Articular chondrocyte of knee joint (primary cell): Measurements from ENCODE around the gene PRAMEF7. TPM values are rescaled to one million over a fixed set of nuclear protein-coding genes. Genes with fewer than 3 reads are reported as not detected.

ENCODE experiments used
- small RNA-seq: library from RNA; depleted of rRNA; stranded (forward); fragments of <200 nt; gene quantifications from one replicate; pipeline ENCODE3, GENCODE V24; 2012
- total RNA-seq: library from RNA; depleted of rRNA; stranded (reverse); fragments of >200 nt; gene quantifications from 2 replicates; pipeline ENCODE4 v1.2.3, GENCODE V29; 2012

PRAMEF7 gene
- not detected in 2 replicates for total RNA-seq

GRCh38 chr1:12916310-12916709 lies at the start of gene PRAMEF7:
Gene PRAMEF7, plus strand, starts transcription at chr1:12916610. Its CDS starts 1,083 bp downstream, at chr1:12917693.

DNA sequence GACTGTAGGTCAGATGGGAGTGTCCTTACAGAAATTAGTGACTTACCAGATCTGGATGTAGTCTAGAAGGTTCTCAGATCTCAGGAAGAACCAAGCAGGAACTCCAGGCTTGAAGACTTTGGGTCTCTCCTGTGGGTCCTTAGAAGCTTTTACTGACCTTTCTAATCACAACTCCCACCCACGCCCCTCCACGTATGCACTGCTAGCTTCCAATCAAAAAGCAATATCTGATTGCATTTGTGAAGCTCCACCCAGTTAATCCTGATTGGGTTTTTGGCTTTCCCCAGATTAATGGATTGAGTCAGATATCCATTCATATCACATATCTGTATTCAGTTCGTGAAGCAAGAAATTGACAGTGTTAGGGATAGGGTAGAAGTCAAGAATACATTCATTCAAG lies 30.3 kb upstream of the PRAMEF7 start, which contains the start of gene PRAMEF4:
Gene PRAMEF4, minus strand, starts transcription at position 101 of the 400 bp plus-strand sequence. CDS start 2,807 bp downstream, outside the sequence.

GRCh38 chr1:12898170-12898569 lies 18.2 kb upstream of the PRAMEF7 start, which contains the start of gene PRAMEF10:
Gene PRAMEF10, minus strand, starts transcription at chr1:12898270. Its CDS starts 2,423 bp downstream, at chr1:12895847.

DNA sequence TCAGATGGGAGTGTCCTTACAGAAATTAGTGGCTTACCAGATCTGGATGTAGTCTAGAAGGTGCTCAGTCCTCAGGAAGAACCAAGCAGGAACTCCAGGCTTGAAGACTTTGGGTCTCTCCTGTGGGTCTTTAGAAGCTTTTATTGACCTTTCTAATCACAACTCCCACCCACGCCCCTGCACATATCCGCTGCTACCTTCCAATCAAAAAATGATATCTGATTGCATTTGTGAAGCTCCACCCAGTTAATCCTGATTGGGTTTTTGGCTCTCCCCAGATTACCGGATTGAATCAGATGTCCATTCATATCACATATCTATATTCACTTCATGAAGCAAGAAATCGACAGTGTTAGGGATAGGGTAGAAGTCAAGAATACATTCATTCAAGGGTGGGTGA lies 31.1 kb downstream of the PRAMEF7 start, which contains the start of gene PRAMEF6:
Gene PRAMEF6, minus strand, starts transcription at position 101 of the 400 bp plus-strand sequence. CDS start 5,062 bp downstream, outside the sequence.

Small RNA genes within 50 kb of the gene (small RNA-seq; reads per million reads assigned to genes)
- not detected for gene RNU6-1072P

Other genes starting within 250 kb of the PRAMEF7 start
- gene AADACL3, start 200.5 kb upstream of the PRAMEF7 start, total RNA-seq, result not detected in 2 replicates
- not detected in 2 replicates for gene CFAP107, start 170.4 kb upstream of the PRAMEF7 start, total RNA-seq
- not detected in 2 replicates for gene PRAMEF12, start 142.9 kb upstream of the PRAMEF7 start, total RNA-seq
- gene PRAMEF1, start 125.2 kb upstream of the PRAMEF7 start, total RNA-seq, result not detected in 2 replicates
- gene PRAMEF11, start 85.2 kb upstream of the PRAMEF7 start, total RNA-seq, result not detected in 2 replicates
- gene HNRNPCL1, start 67.9 kb upstream of the PRAMEF7 start, total RNA-seq, result not detected in 2 replicates
- gene PRAMEF2, start 59.5 kb upstream of the PRAMEF7 start, total RNA-seq, result not detected in 2 replicates
- gene PRAMEF4, start 30.4 kb upstream of the PRAMEF7 start, total RNA-seq, result not detected in 2 replicates
- gene PRAMEF10, start 18.3 kb upstream of the PRAMEF7 start, total RNA-seq, result not detected in 2 replicates
- gene PRAMEF6, start 31.0 kb downstream of the PRAMEF7 start, total RNA-seq, result not detected in 2 replicates
- gene PRAMEF27, start 140.0 kb downstream of the PRAMEF7 start, total RNA-seq, result not detected in 2 replicates
- not detected in 2 replicates for gene HNRNPCL3, start 144.2 kb downstream of the PRAMEF7 start, total RNA-seq
- gene PRAMEF25, start 154.2 kb downstream of the PRAMEF7 start, total RNA-seq, result not detected in 2 replicates
- gene HNRNPCL2, start 200.2 kb downstream of the PRAMEF7 start, total RNA-seq, result not detected in 2 replicates
- gene PRAMEF26, start 239.4 kb downstream of the PRAMEF7 start, total RNA-seq, result not detected in 2 replicates
- gene HNRNPCL4, start 249.0 kb downstream of the PRAMEF7 start, total RNA-seq, result not detected in 2 replicates